GM19452 (cell line): ENCODE measurements around the gene LPAR1.

Experiments
- ATAC-seq: cut with Tn5 transposase; IDR thresholded peaks from one replicate; pipeline ENCODE4 v1.9.1; 2021; ENCODE audit not compliant: unreplicated experiment

LPAR1 gene

DNA sequence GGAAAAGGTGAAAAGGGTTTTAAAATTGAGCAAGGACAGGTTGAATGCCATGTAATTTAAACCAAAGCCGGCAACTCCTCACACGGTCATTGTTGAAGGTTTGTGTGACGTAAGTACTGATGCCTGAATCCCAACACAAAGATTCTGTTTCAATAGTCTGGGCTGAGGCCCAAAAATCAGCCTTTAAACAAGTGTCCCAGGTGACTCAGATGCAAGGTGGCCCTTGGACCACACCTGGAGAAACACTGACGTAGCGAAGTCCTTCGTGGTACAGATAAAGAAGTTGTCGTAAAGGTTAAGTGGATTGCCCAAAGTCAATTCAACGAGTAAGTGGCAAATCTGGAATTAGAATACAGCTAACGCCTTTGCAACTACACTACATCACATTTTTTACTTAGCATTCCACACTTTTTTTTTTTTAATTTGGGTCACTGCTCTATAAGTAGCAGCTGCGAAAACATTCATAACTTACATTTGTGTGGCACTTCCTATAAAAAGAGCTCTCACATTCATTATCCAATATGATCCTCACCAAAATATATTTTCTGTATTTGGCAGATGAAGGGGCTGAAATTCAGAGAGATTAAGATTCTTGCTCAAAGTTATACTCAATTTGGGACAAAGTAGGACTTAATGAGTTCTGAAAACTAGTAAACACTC is 111.3 kb downstream of the LPAR1 start:
- no peak for ATAC-seq

DNA sequence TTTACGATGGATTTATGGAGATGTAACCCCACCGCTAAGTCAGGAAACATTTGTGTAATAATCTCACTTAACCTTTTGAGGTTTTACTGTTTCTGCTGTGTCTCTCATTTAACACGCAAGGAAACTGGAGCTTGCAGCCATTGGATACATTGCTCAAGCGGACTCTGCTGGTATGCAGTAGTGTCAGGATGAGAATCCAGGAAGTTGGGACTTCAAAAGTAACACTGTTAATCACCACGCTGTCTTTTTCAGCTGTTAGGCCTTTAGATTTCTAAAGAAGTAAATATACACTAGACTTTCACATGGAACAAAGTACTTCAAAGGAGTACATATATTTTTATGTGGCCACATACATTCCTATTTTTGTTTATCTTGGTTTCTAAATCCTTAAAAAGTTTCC is 114.7 kb downstream of the LPAR1 start:
- no peak for ATAC-seq

DNA sequence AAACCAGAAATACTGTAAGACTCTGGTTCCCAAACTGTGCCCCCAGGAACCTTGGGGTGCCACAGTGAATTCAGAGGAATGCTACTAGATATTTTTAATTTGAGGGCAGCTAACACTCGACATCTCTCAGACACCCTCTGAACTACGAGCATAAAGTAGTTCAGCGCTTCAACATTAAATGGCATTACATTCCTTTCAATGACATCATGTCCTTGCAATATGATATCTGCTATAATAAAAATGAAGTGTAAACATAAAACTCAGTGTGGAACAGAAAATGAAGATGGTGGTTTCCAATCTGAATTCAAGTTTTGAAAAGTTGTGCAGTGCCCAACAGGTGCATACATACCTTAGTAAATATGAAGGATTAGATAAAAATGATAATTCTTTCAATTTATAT is 116.1 kb downstream of the LPAR1 start:
- ATAC-seq, result no peak

DNA sequence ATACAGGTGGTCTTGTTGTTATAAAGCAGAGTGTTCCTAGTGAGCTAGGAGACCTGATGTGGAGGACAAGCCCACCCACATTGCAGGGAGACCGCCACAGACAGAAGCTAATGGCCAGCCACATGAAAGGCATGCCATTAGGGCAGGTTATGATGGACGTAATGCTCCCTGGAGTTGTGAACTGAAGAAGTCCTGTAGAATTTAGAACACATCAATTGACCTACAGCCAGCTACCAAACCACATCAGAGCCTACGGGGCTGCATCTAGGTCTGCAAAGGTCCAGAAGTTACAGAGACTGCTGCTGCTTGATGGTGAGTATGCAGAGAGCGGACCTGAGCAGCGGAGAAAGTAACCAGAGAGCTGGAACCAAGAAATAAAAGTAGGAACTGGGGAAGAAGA is 116.6 kb downstream of the LPAR1 start:
- no peak for ATAC-seq

DNA sequence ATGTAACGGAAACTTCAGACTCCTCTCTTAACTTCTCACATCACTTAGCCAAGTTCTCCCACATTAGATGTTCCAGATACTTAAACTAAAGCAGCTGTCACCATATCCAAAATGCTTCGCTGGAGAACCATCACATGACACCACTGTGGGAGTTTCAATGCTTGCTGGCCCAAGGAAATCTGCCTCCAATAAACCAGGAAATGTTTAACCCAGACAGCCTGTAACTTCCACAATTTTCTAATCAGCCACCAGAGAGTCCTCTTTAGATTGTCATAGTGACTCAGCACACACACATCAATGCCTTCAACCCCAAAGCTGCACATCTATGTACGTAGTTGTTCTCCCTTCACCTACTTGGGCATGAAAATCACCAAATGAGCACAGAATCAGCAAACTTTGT is 118.7 kb downstream of the LPAR1 start:
- no peak for ATAC-seq

DNA sequence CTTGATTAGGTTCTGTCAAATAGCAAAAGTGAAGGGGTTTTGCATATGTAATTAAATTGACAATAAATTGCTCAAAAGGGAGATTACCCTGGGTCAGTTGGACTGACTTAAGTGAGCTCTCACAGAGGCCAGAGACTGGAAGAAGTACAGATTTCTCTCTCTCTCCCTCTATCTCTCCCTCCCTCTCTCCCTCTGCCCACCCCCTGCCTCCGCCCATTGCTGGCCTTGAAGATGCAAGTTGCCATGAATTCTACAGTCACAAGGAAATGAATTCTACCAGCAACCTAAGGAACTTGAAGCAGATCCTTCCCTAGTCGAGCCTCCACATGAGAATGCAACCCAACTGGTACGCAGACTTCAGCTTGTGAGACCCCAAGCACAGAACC is 119.2 kb downstream of the LPAR1 start:
- no peak for ATAC-seq

DNA sequence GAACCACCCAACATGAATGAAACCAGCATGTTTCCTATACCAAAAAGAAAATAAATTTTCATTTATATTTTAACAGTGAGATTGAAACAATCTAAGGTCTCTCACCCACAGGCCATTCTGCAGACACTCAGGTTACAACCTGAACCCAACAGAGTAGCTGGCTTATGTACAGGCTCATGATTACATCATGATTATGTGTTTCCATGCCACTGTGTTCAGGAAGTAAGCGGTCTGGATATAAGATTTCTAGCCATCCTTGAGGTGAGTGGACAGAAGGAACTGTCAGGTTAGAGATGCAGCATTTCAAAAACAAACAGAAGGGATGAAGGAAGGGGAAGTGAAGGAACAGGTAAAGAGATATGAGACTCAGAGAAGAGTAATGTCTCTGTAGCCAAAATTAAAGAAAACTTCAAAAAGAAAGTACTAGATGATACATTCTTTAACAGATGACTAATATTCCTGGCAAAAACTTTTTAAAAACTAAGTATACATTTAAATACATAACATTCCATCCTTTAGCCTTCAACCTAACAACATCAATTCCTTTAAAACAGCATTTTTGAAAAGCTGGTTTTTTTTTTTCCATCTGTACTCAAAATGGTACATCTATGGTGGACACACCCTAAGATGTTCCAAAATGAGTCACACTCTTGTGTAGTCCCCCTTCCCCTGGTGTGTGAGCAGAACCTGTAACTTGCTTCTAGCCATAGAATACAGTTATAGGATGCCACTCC is 119.8 kb downstream of the LPAR1 start:
- no peak for ATAC-seq

DNA sequence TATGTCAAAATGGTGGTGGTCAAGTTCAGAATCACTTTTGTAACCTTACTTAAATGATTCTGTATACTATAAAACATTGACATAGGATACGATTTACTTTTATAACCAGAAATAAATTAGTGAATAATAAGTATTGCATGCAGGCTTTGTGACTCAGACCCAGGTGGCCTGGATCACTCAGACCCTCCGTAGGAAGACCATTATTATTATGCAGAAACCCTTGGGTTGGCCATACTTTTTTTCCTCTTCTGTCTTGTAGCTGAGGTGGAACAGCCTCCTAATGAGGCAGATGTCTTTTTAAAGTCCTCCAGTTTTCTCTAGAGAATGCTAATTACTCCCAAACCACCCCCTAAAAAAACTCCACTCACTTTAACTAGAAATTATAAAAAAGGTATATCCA is 121.9 kb downstream of the LPAR1 start:
- no peak for ATAC-seq

DNA sequence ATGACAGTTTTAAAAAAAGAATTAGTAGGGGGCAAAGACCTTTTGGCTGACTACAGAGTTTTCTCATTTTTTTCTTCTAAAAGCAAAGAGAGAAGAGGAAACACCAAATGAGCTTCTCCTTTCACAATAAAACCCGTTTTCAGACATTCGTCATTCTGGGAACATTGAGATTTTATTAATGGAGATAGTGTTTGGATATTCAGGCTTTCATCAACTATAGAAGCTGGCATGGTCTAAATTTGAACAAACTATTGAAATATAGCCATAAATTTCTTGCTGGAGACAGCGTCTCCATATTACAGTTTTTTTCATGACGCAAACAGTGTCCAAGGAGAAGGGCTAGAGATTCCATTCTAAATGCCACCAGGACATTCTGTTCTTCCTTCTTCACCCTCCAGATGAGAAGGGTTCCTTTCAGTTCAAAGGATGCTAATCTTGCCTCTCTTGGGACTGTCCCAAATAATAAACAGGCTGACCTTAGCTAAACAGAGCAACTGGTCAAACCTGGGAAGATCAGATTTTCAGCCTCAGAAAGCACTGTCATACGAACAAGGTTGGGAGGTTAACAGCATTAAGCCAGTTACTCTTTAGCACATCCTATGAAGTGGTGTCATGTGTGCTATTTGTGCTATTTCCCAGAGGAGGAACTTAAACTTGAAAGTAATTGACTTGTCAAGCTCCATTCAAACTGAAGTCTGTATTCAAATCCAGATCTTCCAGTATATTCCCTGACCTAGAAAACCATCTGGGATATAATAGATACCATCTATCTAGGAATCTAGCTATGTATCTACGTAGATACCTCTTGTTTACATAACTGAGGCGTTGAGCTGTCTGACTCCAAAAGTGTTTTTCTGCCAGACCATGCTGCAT is 125.6 kb downstream of the LPAR1 start:
- ATAC-seq, result no peak

DNA sequence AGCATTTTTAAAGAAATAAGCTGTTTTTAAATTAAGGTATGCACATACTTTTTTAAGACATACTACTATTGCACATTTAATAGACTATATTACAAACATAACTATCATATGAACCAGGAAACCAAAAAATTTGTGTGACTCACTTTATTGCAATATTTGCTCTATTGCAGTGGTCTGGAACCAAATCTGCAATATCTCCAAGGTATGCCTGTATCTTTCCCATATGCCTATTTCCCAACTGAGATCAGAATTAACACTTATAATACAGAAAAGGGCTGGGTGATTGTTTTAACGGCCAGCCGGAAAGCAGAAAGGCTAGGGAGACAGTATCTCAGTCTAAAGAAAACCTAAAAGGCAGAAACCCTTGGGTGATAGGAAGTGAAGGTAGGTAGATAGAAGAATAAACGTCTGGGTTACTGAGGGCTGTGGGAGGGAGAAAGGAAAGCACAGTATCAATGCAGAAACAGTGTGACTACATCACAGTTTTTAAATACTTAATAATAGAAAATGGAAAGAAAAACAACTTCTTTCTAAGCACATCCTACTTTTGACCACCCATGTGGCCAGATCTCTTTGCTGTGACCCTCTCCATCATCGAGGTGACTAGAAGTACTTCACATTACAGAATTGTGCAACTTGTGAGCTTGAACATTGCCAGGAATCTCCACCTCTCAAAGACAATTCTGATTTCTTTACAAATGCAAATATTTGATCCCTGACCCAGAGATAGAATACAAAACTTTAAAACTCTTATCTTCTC is 126.4 kb downstream of the LPAR1 start:
- no peak for ATAC-seq

DNA sequence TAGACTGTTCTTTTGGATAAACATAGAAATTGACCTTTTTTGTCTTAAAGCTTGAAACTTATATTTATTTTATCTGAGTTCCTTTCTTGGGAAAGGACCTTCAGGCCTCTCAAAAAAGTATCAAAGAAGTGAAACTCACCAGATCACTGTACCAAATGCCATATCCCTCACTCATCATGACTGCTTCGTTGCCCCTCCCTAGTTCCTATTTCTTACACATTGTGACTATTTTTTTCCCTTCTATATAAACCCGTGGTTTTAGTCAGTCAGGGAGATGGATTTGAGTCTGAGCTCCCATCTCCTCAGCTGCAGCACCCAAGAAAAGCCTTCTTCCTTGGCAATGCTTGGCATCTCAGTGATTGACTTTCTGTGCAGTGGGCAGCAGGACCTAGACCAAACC is 129.4 kb downstream of the LPAR1 start:
- no peak for ATAC-seq

DNA sequence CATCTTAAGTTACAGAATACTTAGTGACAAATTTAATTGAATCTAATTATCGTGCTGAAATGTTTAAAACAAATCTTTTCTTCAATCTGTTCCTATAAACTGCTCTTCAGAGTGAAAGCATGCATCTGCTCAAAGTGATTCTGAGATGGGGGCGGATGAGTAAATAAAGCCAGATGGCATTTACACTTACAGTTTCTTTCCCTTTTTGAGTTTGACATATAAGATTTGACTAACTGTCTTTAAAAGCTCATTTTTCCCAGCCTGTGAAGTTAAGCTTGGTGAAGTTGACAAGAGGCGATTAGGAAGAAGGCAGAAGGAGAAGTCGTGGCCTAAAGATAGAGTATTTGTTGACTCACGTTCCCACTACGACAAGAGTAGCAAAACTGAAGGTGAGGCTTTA is 137.4 kb downstream of the LPAR1 start:
- ATAC-seq, result no peak

DNA sequence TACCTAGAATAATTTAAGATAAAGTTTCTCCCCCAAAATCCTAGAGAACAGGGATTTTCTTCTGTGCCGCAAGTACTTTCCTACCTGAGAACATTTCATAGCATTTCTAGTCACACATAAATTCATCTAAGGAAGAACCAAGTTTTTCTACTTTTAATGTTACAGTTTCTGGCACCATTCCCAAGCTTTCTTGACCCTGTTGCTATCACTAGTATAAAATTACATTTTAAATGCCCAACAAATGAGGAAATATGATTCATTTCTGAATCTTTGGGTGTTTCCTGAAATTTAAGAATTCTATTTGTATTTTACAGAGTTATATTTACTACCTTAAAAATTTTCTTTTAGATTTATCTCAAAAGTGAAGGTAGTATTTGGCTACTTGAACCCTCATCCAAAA is 137.8 kb downstream of the LPAR1 start:
- no peak for ATAC-seq

DNA sequence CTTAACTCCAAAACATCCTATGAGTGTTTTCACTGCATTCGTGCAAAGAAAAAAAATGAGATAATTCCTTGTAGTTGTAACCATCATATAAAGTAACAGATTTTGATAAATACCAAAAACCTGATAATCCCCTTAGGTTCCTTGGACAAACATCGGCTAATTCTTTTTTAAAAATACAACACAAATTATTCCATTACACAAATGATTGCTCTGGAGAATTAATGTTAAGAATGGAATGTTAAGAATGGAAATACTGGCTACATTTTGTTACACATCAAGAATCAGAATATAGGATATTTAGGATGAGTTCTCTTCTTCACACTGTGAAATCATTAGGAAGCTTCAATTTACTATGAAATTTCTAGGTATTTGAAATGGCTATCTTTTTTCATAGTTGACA is 139.4 kb downstream of the LPAR1 start:
- ATAC-seq, result no peak

DNA sequence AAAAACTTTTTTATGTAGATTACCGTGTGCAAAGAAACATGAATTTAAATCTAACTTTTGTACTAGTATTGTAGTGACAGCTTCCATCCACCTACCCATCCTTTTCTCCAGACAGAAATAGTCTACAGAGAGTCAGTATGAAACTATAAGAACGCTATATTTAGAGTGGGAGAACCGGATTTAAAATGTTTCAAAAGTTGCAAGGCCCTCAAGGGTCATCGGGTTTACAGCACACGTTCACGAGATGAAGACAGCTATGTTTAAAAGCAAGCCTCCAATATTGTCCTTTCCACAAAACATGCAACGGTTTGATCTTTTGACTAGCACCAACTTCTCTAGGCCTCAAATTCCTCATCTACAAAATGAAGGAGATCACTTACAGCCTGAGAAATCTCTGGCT is 139.9 kb downstream of the LPAR1 start:
- no peak for ATAC-seq

DNA sequence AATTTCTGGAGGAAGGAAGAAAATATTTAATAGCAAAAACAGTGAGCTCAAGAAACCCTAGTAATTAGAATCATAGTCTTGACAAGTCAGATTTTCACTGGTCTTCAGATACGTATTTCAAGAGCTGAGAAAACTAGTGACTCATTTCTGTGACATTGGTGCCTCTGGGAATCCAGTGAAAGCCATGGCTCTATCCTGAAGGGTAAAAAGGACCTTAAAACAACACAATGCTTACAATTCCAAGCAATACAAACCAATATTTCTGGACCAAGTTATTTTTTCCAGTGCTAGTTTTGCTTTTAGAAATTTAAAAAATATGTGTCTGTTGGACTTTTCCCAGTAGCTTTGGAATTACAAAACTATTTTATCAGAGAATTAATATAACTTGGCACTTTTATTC is 140.3 kb downstream of the LPAR1 start:
- no peak for ATAC-seq

DNA sequence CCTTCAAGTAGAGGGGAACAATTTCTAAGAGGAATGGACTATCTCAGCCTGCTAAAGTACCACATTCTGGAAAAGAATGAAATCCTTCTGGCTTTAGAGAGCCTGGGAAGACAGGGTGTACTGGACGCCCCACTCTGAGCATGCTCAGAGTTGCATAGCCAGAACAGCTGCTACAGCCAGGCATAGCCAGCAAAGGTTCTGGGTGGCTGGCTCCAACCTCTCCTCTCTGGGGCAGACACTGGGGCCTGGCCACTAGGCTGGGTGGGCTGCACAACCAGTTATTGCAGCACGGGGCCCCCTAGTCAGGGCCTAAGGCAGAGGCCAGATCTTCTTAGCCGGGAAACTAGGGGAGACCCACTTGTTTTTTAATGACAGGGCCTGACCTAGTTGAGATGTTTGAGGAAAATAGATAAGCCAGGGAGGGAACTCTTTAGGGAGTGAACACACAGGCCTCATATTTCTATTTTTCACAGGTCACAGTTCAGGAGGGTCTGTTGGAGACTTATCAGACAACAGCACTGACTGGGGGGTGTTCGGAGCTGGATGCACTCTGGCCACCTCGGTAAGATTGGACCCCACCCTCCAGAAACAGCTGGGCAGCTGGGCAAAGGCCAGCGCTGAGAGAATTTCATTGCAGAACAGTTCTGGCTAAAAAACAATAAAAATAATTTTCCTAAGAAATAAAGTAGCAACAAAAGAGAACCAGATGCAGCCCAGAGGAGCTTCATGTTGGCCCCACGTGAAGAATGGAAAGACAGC is 142.9 kb downstream of the LPAR1 start:
- ATAC-seq, result no peak

DNA sequence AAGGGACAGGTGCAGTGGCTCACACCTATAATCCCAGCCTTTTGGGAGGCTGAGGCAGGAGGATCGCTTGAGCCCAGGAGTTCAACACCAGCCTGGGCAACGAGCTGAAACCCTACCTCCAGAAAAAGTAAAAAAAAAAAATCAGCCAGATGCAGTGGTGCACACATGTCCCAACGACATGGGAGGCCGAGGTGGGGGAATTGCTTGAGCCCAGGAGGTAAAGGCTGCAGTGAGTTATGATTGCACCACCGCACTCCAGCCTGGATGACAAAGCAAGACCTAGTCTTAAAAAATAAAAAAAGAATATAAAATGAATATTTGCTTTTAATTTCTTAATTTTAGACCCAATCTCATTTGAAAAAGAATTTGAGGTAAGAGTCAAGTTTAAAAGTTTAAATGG is 143.5 kb downstream of the LPAR1 start:
- ATAC-seq, result no peak

DNA sequence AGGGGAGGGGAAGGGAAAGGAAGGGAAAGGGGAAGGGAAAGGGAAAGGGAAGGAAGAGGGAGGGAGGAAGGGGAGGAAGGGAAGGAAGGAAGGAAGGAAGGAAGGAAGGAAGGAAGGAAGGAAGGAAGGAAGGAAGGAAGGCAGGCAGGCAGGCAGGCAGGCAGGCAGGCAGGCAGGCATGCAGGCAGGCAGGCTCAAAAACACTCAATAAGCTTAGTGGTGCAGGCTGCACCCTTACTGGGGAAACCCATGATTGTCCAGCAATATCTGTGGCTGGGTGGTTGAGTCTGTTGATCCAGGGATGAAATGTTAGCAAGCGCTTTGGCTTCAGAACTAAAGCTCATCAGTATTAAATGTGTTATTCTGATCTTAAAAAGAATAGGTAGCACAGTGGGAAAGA is 145.6 kb downstream of the LPAR1 start:
- ATAC-seq, result no peak

DNA sequence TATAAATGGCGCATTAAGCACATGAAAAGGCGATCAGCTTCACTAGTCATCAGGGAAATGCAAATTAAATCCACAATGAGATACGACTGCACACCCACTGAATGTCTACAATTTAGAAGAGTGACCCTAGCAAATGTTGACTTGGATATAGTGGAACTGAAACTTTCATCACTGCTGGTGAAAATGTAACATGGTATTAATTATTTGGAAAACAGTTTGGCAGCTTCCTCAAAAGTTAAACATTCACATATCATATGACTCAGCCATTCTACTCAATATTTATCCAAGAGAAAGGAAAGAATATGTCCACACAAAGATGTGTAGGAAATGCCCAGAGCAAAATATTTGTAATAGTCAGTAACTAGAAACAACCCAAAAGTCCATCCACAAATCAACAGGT is 146.5 kb downstream of the LPAR1 start:
- no peak for ATAC-seq

DNA sequence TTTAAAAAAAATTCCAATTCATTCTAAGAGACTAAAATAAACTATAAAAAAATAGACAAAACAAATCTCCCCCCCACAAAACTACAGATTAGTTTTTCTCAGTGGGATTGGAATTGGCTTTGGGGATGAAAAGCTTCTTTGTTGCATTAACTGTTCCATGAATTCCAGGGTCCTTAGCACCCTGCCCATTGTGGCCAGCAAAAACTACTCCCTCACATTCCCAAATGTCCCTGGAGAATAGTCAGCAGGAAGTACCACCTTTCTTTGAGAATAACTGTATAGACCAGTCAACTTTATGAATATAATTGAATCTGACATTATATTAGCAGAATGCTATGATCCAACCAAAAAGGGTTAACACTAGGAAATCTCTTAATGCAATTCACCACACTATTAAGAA is 147.9 kb downstream of the LPAR1 start:
- ATAC-seq, result no peak
